Prostate gland (tissue), 2 donors: ENCODE results near the gene OR5M8.

Source experiments
- CTCF ChIP-seq, 4 experiments: fragments of 200-600 bp in 2 of 4; fragments of 450-650 bp in 2 of 4; sonication (generic) in 2 of 4; IDR thresholded peaks; 1 replicate in 3 of 4; 2 replicates in 1 of 4; pipeline ENCODE4 v1.5.1; 2016 to 2019; ENCODE audit warnings: antibody characterized with exemption in 4 of 4, mild to moderate bottlenecking in 2 of 4, moderate library complexity in 2 of 4
- POLR2AphosphoS5 ChIP-seq: sonication (generic); formaldehyde crosslinking; IDR thresholded peaks from one replicate; pipeline ENCODE4 v1.6.1; 2017; ENCODE audit warnings: antibody characterized with exemption

- TF ChIP-seq CTCF (IDR thresholded peaks at IDR 0.05): no peak
- TF ChIP-seq POLR2AphosphoS5: no peak
These were observed 34.1 kb downstream of the OR5M8 start for GRCh38 chr11:56457076-56457475.
